ENCODE data around the gene MGP.

GRCh38 chr12:14841761-14842160 is 43.9 kb downstream of the MGP start:
- TF ChIP-seq KLF15 (CRISPR knock-in tag; IDR thresholded peaks at IDR 0.05; ENCODE audit: borderline replicate concordance), result no peak
- no peak for TF ChIP-seq ZSCAN22 (CRISPR knock-in tag; IDR thresholded peaks at IDR 0.05)
- TF ChIP-seq PHF8 (CRISPR knock-in tag; IDR thresholded peaks at IDR 0.05), result no peak
- no peak for TF ChIP-seq HIVEP1 (CRISPR knock-in tag; IDR thresholded peaks at IDR 0.05)
- no peak for TF ChIP-seq ZNF609 (CRISPR knock-in tag; IDR thresholded peaks at IDR 0.05; ENCODE audit: borderline replicate concordance)
